ENCODE results near the gene STX1B.

- TF ChIP-seq REST (IDR thresholded peaks at IDR 0.05; ENCODE audit: insufficient read depth in 1 of 2, low read depth in 2 of 2, low read length in 2 of 2) (no peak), POLR2AphosphoS5 (IDR thresholded peaks at IDR 0.05; ENCODE audit: low read depth, low read length) (no peak), SIN3A (IDR thresholded peaks at IDR 0.05; ENCODE audit: borderline replicate concordance, insufficient read depth, low read length) (no peak)
Observed at GRCh38 chr16:30967795-30968194, 42.6 kb downstream of the STX1B start.
